Neural cell (in vitro differentiated cells): ENCODE results near the gene ALDH9A1. TPM values are rescaled to one million over a fixed set of nuclear protein-coding genes. Genes with fewer than 3 reads are reported as not detected.

Experiments used
- H2AFZ ChIP-seq: fragments of 200-600, 300-800 bp; sonication (generic), shearing (Covaris generic); 2 replicates; pipeline ENCODE4 v1.6.0; 2014; ENCODE audit warnings: low read depth, mild to moderate bottlenecking, antibody characterized with exemption, low read length, moderate library complexity
- H3F3A ChIP-seq: fragments of 200-600 bp; shearing (Covaris generic); 2 replicates; pipeline ENCODE4 v1.6.1; 2016; ENCODE audit warnings: mild to moderate bottlenecking, moderate library complexity, mixed read lengths, antibody characterized with exemption, low read length; ENCODE audit not compliant: insufficient read depth, poor library complexity, severe bottlenecking
- H3K27ac ChIP-seq: fragments of 200-600, 300-800 bp; sonication (generic), shearing (Covaris generic); 2 replicates; pipeline ENCODE4 v1.5.1; 2014; ENCODE audit warnings: mild to moderate bottlenecking, low read length, moderate library complexity
- H3K27me3 ChIP-seq: fragments of 300-800, 200-600 bp; sonication (generic), shearing (Covaris generic); 2 replicates; pipeline ENCODE4 v1.6.0; 2014; ENCODE audit warnings: mild to moderate bottlenecking, low read depth, low read length, moderate library complexity; ENCODE audit not compliant: insufficient read depth
- H3K36me3 ChIP-seq: fragments of 300-800, 200-600 bp; sonication (generic), shearing (Covaris generic); 2 replicates; pipeline ENCODE4 v1.5.1; 2014; ENCODE audit warnings: mild to moderate bottlenecking, antibody characterized with exemption, low read length, moderate library complexity; ENCODE audit not compliant: insufficient read depth
- H3K4me2 ChIP-seq: fragments of 300-800, 200-600 bp; sonication (generic), shearing (Covaris generic); 2 replicates; pipeline ENCODE4 v1.6.0; 2014; ENCODE audit warnings: mild to moderate bottlenecking, low read length
- H3K4me3 ChIP-seq: fragments of 300-800, 200-600 bp; sonication (generic), shearing (Covaris generic); 2 replicates; pipeline ENCODE4 v1.5.1; 2014; ENCODE audit warnings: mild to moderate bottlenecking, low read length, moderate library complexity
- H3K79me2 ChIP-seq: fragments of 200-600 bp; shearing (Covaris generic); replicated peaks from 2 replicates; pipeline ENCODE4 v1.6.0; 2014; ENCODE audit warnings: mild to moderate bottlenecking, low read length, moderate library complexity; ENCODE audit not compliant: insufficient read depth
- H3K9ac ChIP-seq: fragments of 300-800, 200-600 bp; sonication (generic), shearing (Covaris generic); 2 replicates; pipeline ENCODE4 v1.6.1; 2016; ENCODE audit warnings: mild to moderate bottlenecking, low read length, mixed read lengths
- H3K9me2 ChIP-seq: fragments of 200-600 bp; shearing (Covaris generic); 2 replicates; pipeline ENCODE4 v1.6.1; 2016; ENCODE audit warnings: mild to moderate bottlenecking, low read length, mixed read lengths; ENCODE audit not compliant: insufficient read depth
- H3K9me3 ChIP-seq: fragments of 200-600, 300-800 bp; sonication (generic), shearing (Covaris generic); 2 replicates; pipeline ENCODE4 v1.6.1; 2016; ENCODE audit warnings: mild to moderate bottlenecking, mixed run types, low read length, moderate library complexity, mixed read lengths
- H4K20me1 ChIP-seq: fragments of 200-600 bp; shearing (Covaris generic); 2 replicates; pipeline ENCODE4 v1.6.1; 2016; ENCODE audit warnings: mild to moderate bottlenecking, mixed run types; ENCODE audit not compliant: insufficient read depth
- EP300 ChIP-seq: fragments of 450-650 bp; conservative IDR thresholded peaks from 2 replicates; pipeline ENCODE4 v1.6.1; 2014; ENCODE audit warnings: antibody characterized with exemption, mild to moderate bottlenecking, moderate library complexity; ENCODE audit not compliant: poor library complexity, severe bottlenecking
- EZH2 ChIP-seq: fragments of 200-600, 300-800 bp; shearing (Covaris generic), sonication (generic); IDR thresholded peaks from 2 replicates; pipeline ENCODE4 v1.6.1; 2014; ENCODE audit warnings: antibody characterized with exemption, low read length, borderline replicate concordance, mild to moderate bottlenecking; ENCODE audit not compliant: insufficient read depth, poor library complexity, severe bottlenecking
- MXI1 ChIP-seq: fragments of 450-650 bp; conservative IDR thresholded peaks from 2 replicates; pipeline ENCODE4 v1.6.1; 2014; ENCODE audit warnings: antibody characterized with exemption, mild to moderate bottlenecking; ENCODE audit not compliant: poor library complexity, severe bottlenecking
- POLR2AphosphoS5 ChIP-seq: IDR thresholded peaks from 2 replicates; pipeline ENCODE4 v1.6.1; 2012
- RAD21 ChIP-seq: fragments of 450-650 bp; conservative IDR thresholded peaks from 2 replicates; pipeline ENCODE4 v1.6.1; 2014; ENCODE audit warnings: antibody characterized with exemption, mild to moderate bottlenecking, moderate library complexity
- SMC3 ChIP-seq: fragments of 450-650 bp; conservative IDR thresholded peaks from 2 replicates; pipeline ENCODE4 v1.6.1; 2014; ENCODE audit warnings: antibody characterized with exemption, mild to moderate bottlenecking, moderate library complexity; ENCODE audit not compliant: poor library complexity
- TAF1 ChIP-seq: IDR thresholded peaks from 2 replicates; pipeline ENCODE4 v1.6.1; 2012; ENCODE audit warnings: low read depth
- polyA minus RNA-seq: library from RNA; depleted of rRNA, polyadenylated mRNA; stranded (reverse); fragments of >200 nt; gene quantifications from 2 replicates; pipeline ENCODE4 v1.2.3, GENCODE V29; 2014
- polyA plus RNA-seq: library from polyadenylated mRNA; depleted of rRNA; stranded (reverse); fragments of >200 nt; gene quantifications from 2 replicates; pipeline ENCODE4 v1.2.3, GENCODE V29; 2014
- TF ChIP-seq, protein P1 (sequence below): fragments of 450-650 bp; IDR thresholded peaks from 2 replicates; pipeline ENCODE4 v1.5.1; 2014; ENCODE audit warnings: antibody characterized with exemption, mild to moderate bottlenecking, moderate library complexity; ENCODE audit not compliant: poor library complexity, severe bottlenecking
- TF ChIP-seq, protein P2 (sequence below): IDR thresholded peaks from 2 replicates; pipeline ENCODE4 v1.6.1; 2012; ENCODE audit warnings: borderline replicate concordance

The ALDH9A1 gene
- polyA plus RNA-seq (25.5 and 26.6 TPM in 2 replicates), polyA minus RNA-seq (16.7 and 19.0 TPM in 2 replicates)

GRCh38 chr1:165697881-165698760, at the start of gene ALDH9A1:
TSS of gene ALDH9A1 (minus strand) at chr1:165698562. CDS start at chr1:165698558, 4 bp downstream.
- TF ChIP-seq RAD21 (no peak), EZH2 (no peak), EP300 (no peak), MXI1 (peak; percentile 78), POLR2AphosphoS5 (peak; percentile 74), SMC3 (peak; percentile 55), TAF1 (peak; percentile 67)
- TF ChIP-seq, protein P1, sequence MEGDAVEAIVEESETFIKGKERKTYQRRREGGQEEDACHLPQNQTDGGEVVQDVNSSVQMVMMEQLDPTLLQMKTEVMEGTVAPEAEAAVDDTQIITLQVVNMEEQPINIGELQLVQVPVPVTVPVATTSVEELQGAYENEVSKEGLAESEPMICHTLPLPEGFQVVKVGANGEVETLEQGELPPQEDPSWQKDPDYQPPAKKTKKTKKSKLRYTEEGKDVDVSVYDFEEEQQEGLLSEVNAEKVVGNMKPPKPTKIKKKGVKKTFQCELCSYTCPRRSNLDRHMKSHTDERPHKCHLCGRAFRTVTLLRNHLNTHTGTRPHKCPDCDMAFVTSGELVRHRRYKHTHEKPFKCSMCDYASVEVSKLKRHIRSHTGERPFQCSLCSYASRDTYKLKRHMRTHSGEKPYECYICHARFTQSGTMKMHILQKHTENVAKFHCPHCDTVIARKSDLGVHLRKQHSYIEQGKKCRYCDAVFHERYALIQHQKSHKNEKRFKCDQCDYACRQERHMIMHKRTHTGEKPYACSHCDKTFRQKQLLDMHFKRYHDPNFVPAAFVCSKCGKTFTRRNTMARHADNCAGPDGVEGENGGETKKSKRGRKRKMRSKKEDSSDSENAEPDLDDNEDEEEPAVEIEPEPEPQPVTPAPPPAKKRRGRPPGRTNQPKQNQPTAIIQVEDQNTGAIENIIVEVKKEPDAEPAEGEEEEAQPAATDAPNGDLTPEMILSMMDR = peak; percentile 69
- TF ChIP-seq, protein P2, sequence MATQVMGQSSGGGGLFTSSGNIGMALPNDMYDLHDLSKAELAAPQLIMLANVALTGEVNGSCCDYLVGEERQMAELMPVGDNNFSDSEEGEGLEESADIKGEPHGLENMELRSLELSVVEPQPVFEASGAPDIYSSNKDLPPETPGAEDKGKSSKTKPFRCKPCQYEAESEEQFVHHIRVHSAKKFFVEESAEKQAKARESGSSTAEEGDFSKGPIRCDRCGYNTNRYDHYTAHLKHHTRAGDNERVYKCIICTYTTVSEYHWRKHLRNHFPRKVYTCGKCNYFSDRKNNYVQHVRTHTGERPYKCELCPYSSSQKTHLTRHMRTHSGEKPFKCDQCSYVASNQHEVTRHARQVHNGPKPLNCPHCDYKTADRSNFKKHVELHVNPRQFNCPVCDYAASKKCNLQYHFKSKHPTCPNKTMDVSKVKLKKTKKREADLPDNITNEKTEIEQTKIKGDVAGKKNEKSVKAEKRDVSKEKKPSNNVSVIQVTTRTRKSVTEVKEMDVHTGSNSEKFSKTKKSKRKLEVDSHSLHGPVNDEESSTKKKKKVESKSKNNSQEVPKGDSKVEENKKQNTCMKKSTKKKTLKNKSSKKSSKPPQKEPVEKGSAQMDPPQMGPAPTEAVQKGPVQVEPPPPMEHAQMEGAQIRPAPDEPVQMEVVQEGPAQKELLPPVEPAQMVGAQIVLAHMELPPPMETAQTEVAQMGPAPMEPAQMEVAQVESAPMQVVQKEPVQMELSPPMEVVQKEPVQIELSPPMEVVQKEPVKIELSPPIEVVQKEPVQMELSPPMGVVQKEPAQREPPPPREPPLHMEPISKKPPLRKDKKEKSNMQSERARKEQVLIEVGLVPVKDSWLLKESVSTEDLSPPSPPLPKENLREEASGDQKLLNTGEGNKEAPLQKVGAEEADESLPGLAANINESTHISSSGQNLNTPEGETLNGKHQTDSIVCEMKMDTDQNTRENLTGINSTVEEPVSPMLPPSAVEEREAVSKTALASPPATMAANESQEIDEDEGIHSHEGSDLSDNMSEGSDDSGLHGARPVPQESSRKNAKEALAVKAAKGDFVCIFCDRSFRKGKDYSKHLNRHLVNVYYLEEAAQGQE = peak; percentile 58
- H3K9me3 ChIP-seq = no peaks in the 10 kb centered on the region
- H3F3A ChIP-seq = no peaks in the 10 kb centered on the region

GRCh38 chr1:165747632-165748447, 49.5 kb upstream of the ALDH9A1 start:
- Histone ChIP-seq H3K9me2 (no peaks in the 10 kb centered on the region), H3K27me3 (no peaks in the 10 kb centered on the region), H3K4me2 (no peak overlapping the region), H2AFZ (no peak overlapping the region), H3F3A (no peaks in the 10 kb centered on the region), H3K79me2 (no peaks in the 10 kb centered on the region), H3K9me3 (no peaks in the 10 kb centered on the region), H3K9ac (no peak overlapping the region), H4K20me1 (no peaks in the 10 kb centered on the region), H3K4me3 (no peak overlapping the region), H3K27ac (no peak overlapping the region), H3K36me3 (peaks cover 2% of the 10 kb centered on the region)
- TF ChIP-seq SMC3 (no peak), RAD21 (no peak), MXI1 (no peak), EZH2 (no peak), TAF1 (no peak), EP300 (no peak), POLR2AphosphoS5 (no peak)
- TF ChIP-seq, protein P1 = no peak
- TF ChIP-seq, protein P2 = no peak

More at GRCh38 chr1:165697881-165698760, at the start of gene ALDH9A1:
- Histone ChIP-seq H3K9me2 (no peaks in the 10 kb centered on the region), H3K27ac (peak within 1 kb of the TSS; percentile 83), H2AFZ (peak within 1 kb of the TSS; percentile 93), H3K27me3 (no peaks in the 10 kb centered on the region), H3K36me3 (no peaks in the 10 kb centered on the region), H3K79me2 (peaks cover 16% of the 10 kb centered on the region), H4K20me1 (no peaks in the 10 kb centered on the region), H3K9ac (peak within 1 kb of the TSS; percentile 85), H3K4me2 (peak within 1 kb of the TSS; percentile 63), H3K4me3 (peak within 1 kb of the TSS; percentile 98)
